HG02798 (cell line): Measurements from ENCODE around the gene OOSP1.
"Not testable (repeated sequence)": the region's sequence is repeated elsewhere in the genome, so short reads cannot be mapped to it uniquely, and the experiment has no call there.

ENCODE experiments used
- ATAC-seq: cut with Tn5 transposase; IDR thresholded peaks from one replicate; pipeline ENCODE4 v1.9.1; 2021; ENCODE audit warnings: mild to moderate bottlenecking; ENCODE audit not compliant: unreplicated experiment, poor library complexity

Gene OOSP1

DNA sequence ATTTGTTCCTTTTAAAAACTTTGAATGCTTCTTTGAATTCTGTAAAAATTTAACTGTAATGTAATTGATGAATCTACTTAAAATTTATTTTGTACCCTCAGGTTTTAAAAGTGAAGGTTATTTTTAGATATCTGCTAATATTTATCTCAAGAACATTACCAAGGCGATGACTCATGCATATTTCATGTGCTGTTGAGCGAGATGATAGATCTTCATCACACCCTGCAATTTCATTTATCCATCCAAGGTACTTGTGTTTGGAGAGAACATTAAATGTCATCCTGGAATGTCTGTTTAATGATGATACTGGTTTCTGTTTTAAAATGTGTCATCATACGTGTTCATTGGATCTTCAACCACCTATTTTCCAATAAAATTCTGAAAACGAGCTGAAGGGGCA is 18.9 kb downstream of the OOSP1 start:
- ATAC-seq: no peak

DNA sequence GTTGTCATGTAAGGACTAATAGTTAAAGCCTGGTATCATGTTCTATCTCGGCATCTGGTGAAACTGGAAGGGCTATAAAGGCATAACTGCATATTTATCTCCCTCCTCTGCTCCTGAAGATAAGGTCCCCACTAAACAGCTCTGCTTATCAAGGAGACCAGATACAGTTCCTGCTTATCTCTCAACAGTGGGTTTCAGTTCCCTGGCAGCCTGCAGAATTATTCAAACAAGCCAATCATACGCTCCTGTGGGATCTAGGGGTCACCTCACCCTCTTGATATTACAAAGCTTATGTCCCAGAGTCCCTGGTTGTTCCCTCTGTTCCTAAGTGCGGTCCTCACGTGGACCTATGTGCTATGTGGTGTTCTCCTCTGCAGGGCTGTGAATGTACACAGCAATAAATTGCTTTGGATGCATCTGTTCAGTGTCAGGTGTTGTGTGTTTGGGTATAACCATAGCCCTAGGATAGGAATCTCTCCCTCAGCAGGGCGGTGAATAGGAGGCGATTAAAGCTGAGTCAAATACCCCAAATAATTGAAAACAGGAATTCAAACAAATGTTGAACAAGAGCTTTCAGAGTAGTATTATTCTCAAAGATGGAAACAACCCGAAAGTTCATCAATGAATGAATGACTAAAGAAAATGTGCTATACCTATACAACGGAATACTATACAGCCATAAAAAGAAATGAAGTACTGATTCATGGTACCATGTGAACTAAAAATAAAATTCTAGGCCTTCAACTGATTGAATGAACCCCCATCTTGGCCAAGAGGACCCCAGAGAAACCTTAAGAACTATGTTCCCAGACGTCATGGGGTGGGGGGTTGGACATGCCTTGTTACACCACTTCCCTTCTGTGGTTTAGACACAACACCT is 22.5 kb downstream of the OOSP1 start:
- no peak for ATAC-seq

DNA sequence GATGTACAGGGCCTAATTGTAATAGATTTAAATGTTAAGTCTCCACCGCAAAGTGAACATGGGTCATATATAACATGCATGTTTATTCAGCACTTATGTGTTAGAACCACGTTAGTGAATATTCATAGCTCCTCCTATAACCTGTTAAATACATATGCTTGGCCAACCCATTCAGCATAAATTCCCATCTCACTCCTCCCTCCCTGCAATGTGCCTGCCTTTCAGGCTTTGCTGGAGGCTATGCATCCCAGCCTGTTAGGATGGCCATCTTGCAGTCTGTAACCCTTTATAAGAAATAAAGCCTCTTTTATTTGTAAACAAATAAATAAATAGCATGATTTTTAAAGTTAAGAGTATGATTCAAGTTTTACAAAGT is 23.9 kb downstream of the OOSP1 start:
- ATAC-seq: no peak

DNA sequence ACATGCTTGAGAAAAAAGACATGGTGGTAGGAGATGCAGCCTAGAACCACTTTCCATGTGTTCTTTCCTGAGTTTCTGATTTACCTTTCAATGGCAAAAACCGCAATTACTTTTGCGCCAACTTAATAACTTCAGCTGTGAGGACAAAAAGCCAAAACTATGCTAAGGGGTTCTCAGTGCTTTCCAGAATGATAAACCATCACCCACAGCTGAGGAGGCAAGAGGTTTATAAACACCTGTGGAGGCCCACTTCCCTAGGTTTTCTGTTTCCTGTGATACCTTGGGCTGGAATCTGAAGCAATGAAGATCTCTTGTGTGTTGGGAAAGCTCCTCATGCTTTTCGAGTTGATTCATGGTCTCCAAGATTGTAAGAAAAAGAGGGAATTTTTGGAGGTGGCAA is 25.5 kb downstream of the OOSP1 start, which contains the start of gene OOSP4A:
OOSP4A (plus strand) TSS at position 301 of the 400 bp plus-strand sequence; CDS start at position 301, 0 bp downstream.
- no peak for ATAC-seq

DNA sequence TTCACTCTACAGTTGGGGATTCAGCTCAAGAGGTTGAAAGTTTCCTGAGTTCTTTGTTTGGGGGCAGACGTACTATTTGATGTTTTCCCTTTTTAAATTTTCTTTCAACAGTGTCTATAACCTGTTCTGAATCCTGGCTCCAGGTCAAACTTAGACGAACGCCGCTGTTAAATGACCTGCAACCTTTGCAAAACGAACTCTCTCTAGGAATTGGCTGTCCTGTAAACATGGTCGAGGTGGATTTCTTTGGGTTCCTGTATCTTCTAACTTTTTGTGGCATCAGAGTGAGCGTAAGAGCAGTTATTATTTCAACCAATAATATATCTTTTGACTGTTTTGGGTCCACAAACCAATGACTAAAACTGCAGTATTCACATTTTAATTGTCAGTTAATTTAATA is 27.2 kb downstream of the OOSP1 start:
- ATAC-seq: no peak

DNA sequence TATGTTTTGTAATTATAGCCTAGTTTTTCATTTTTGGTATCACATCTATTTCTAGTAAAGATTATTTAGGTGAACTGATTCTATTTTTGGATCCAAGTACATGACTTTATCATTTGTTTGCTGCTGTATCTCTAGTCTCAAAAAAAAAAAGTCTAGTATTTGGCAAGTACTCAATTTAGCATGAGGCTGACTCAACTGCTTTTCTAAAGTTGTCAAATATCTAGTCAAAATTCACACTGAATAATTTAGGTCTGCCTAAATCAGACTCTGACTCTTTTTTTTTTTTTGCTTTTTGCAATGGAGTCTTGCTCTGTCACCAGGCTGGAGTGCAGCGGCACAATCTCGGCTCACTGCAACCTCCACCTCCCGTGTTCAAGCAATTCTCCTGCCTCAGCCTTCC is 28.0 kb downstream of the OOSP1 start:
- ATAC-seq: no peak

DNA sequence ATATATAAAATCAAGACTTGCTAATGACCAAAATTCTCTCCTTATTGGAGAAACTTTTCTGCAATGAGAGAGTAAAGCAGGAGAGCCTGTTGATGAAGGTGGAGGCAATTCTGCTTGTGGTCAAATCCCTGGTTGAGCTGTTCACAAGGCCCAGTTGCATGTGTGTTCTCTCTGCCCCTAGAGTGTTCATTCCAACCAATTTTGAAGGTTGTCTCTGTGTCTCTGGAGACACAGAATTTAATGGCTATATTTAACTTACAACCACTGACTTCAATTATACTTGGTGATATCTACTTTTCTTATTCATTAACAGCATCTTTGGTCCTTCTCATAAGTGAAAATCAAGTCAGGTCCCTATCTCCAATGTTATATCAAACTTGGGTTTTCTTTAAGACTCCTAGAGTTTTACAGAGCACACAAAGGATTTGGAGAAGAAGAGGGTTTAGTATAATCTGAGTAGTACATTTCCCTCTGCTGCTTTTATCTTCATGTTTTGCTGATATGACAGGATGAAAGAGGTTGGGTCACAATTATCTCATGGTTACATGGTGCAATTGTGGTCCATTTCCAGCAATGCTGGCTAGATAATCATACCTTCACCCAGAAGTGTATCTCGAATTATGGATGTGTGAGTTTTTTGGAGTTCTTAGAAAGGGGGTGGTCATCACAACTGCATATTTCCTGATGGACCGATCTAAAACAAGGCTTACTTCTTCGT is 29.6 kb downstream of the OOSP1 start:
- no peak for ATAC-seq

DNA sequence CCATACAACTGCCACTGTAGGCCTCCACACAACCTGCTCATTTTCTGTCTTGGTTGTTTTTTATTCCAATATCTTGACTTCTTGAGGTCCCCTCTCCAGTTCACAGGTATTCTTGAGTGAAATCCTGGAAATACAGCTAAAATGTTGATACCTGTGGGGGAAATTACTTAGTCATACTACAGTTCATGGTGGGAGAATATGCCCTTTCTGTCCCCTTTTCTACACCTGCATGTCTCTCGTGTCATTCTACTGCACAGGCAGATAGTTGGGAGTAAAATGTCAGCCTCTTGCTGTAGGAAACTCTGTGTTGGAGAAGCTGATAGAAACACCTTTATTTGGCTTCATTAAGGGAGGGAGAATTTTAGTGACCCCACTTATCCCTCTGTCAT is 30.2 kb downstream of the OOSP1 start:
- ATAC-seq: no peak

DNA sequence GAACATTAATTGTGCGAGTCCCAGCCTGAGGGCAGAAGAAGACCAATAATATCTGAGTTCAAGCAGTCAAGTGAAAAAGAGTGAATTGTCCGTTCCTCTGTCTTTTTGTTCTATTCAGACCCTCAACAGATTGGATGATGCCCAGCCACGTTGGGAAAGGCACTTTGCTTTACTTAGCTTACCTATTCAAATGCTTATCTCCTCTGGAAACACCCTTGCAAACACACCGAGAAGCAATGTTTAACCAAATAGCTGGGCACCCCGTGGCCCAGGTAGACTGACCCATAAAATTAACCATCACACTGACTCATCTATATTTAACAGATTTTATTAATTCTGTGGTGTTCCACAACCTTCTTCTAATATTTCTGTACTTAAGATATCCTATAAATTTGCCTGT is 34.9 kb downstream of the OOSP1 start:
- ATAC-seq: no peak

DNA sequence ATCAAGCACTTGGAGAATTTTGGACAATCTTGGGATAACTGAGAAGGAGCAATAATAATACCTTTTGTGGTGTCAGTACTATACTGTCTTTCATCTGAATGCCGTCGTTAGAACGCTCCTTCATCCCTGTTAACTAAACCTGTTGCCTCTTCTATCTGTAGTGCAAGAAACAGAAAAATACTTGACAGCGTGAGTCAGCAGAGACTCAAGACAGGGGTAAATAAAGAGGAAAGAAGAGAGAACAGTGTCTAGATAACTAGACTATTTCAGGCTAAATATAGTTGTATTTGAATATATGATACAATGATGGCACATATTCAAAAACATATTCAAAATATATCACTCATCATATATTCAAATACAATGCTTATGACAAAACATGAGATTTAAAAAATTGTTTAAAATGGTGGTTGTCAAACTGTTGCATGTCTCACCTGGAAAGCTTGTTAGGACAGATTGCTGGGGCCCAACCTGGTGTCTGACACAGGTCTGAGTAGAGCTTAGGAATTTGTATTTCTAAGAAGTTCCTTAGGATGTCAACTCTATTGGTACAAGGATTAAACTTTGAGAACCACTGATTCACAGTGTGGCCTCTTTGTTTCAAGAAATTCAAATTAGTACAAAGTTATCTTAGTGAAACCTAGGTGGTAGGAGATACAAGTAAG is 43.0 kb downstream of the OOSP1 start:
- no peak for ATAC-seq

DNA sequence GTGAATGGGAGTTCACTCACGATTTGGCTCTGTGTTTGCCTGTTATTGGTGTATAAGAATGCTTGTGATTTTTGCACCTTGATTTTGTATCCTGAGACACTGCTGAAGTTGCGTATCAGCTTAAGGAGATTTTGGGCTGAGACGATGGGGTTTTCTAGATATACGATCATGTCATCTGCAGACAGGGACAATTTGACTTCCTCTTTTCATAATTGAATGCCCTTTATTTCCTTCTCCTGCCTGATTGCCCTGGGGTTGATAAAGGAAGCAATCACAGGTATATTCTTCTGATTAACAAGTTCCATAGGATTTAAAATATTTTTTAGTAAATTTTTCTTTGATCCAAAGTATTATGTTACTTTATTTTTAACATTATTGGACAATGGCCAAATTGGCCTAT is 43.8 kb downstream of the OOSP1 start:
- not testable (repeated sequence) for ATAC-seq

DNA sequence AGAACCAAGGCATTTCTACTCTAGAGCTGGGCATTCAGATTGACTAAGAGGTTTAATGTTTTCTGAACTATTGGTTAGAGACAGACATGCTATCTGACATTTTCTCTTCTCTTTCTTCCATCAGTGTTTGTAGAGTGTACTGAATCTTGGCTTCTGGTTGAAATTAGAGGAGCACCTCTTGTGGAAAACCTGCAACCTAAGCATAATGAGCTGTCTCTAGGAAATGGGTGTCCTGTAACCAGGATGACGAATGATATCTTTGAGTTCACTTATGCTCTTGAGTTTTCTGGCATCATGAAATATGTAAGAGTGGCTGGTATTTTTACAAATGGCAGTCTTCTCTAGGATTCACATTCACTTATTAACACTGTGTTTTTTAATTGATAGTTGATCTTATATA is 45.0 kb downstream of the OOSP1 start:
- no peak for ATAC-seq

DNA sequence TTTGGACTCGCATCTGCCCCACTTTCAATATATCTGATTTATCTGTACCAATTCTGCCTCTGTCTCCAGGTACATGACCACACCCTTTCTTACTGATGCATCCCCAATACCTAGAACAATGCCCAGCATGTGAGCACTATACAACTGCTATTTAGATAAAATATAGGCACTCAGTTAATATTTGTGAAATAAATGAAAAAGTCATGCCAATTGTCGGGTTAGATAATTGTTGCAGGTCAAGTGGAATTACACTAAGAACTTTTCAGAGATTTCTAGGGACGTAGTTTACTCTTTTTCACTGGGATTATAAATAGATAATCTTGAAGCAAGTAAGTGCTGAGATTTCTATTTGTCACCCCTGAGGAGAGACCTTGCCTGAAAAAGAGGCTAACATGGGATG is 46.1 kb downstream of the OOSP1 start:
- no peak for ATAC-seq

DNA sequence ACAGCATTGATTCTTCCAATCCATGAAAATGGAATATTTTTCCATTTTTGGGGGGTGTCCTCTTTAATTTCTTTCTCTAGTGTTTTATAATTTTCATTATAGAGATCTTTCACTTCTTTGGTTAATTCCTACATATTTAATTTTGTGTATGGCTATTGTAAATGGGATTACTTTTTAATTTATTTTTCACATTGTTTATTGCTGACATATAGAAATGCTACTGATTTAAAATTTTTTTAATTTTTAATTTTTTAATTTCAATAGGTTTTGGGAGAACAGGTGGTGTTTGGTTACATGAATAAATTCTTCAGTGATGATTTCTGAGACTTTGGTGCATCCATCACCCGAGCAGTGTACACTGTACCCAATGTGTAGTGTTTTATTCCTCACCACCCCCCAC is 52.2 kb downstream of the OOSP1 start:
- ATAC-seq: no peak

DNA sequence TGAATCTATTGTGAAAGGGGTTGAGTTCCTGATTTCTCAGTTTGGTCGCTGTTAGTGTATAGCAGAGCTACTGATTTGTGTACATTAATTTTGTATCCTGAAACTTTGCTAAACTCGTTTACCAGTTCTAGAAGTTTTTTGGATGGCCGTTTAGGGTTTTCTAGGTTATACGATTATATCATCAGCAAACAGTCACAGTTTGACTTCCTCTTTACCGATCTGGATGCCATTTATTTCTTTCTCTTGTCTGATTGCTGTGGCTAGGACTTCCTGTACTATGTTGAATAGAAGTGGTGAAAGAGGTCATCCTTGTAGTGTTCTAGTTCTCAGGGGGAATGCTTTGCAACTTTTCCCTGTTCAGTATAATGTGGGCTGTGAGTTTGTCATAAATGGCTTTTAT is 54.2 kb downstream of the OOSP1 start:
- ATAC-seq: no peak

DNA sequence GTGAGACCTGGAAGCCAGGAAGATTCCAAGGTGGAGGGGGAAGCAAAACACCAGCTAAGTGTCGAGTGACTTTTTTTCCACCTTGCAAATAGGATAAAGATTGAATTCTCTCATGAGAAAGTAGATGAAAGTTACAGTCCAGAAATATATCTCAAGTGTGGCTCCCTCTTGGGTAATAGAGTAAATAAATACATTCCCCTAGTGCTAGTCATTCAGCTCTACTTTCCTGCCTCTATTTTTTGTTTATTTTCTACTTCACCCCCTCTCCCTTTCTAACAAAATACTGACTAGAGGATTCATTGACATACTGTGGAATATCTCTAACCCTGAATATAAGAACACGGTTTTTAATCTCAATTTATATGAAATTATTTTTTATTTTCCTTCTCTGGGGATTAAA is 59.6 kb downstream of the OOSP1 start:
- no peak for ATAC-seq

DNA sequence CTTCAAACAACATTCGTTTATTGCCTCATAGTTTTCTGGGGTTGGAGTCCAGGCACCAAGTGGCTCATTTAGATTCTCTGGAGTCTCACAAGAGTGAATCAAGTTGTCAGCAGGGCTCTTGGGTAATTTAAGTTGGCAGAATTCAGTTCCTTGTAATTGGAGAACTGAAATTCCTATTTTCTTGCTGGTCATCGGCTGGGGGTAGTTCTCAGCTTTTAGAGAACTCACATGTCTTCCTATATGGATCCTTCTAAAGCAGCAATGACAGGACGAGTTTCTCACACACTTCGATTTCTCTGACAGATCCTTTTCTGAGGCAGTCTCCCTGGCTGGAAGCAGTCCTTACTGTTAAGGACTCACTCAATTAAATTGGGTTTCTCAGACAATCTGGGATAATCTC is 61.5 kb downstream of the OOSP1 start:
- no peak for ATAC-seq

DNA sequence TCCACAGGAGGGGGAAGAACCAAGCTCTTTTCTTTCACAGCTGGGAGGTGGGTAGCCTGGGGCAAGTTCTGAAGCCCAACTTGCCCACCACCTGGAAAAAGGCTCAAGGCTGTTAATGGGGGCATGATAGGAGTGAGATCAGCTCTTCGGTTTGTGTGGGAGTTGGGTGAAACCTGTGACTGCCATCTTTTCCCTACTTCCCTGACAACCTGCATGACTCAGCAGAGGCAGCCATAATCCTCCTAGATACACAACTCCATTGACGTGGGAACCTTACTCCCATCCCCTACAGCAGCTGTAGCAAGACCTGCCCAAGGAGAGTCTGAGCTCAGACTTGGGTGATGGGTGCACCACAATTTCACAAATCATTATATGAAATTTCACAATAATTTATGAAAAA is 65.5 kb downstream of the OOSP1 start:
- ATAC-seq: no peak

DNA sequence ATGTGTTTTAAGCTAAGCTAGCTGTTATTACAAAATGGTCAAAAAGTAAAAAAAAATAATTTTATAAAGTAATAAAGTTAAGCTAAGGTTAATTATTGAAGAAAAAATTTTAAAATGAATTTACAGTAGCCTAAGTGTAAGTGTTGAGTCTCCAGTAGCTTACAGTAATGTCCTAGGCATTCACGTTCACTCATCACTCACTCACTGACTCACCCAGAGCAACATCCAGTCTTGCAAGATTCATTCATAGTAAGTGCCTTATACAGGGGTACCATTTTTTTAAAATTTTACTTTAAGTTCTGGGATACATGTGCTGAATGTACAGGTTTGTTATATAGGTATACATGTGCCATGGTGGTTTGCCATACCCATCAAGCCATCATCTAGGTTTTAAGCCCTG is 67.1 kb downstream of the OOSP1 start:
- ATAC-seq: no peak
